Large intestine (tissue), 3 donors: ENCODE measurements around the gene CDX1. TPM values are rescaled to one million over a fixed set of nuclear protein-coding genes. Genes with fewer than 3 reads are reported as not detected.
A peak's percentile ranks its signal among the peaks of the same experiment; 100 is the strongest.

ENCODE experiments used
- DNase-seq, 2 donors: peaks; one replicate each; pipeline versions ENCODE4 v3.0.0 to v3.0.0-alpha.2; 2013
- H3K27ac ChIP-seq: one replicate; pipeline ENCODE4 v1.5.1; 2013; ENCODE audit warnings: low read length
- H3K27me3 ChIP-seq: 2 replicates; pipeline ENCODE4 v1.6.1; 2013; ENCODE audit warnings: low read length; ENCODE audit not compliant: control insufficient read depth, insufficient read depth
- H3K36me3 ChIP-seq: 2 replicates; pipeline ENCODE4 v1.6.1; 2013; ENCODE audit warnings: low read length; ENCODE audit not compliant: control insufficient read depth, insufficient read depth
- H3K4me1 ChIP-seq: one replicate; pipeline ENCODE4 v1.6.1; 2013; ENCODE audit warnings: low read length; ENCODE audit not compliant: control insufficient read depth, insufficient read depth
- H3K4me3 ChIP-seq: one replicate; pipeline ENCODE4 v1.5.1; 2013; ENCODE audit warnings: low read length
- H3K9me3 ChIP-seq: one replicate; pipeline ENCODE4 v1.6.1; 2013; ENCODE audit warnings: mild to moderate bottlenecking, low read depth, low read length, moderate library complexity; ENCODE audit not compliant: control insufficient read depth
- WGBS: methylation state at CpG from one replicate; pipeline ENCODE4 v1.1.5; 2013; ENCODE audit warnings: low lambda C conversion rate; ENCODE audit not compliant: insufficient coverage; 5-methylcytosine and 5-hydroxymethylcytosine counted together
- polyA plus RNA-seq: library from polyadenylated mRNA; unstranded; fragments of 120-200 nt; gene quantifications from one replicate; pipeline ENCODE4 v1.2.1, GENCODE V29; 2013

Gene CDX1
- polyA plus RNA-seq, 1 donor = 196 TPM

DNA sequence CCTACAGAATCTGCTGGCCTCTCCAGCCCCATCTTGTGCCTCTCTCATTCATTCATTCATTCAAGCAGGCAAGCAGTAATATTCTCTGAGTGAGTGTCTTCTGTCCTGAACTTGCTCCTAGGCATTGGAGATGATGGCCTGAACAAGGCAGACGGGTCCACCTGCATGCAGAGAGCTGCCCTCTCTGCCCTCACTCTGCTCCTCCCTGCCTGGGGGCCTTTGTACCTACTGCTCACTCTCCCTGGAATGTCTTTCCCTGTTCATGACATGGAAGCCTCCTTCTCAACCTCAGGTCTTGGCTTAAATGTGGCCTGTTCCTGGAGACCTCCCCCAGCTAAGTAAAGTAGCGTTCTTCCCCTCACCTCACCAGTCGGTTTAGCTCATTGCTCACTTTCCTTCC, 6.6 kb downstream of the CDX1 start:
- Histone ChIP-seq H3K27ac (peak overlapping the region; percentile 39), H3K36me3 (peaks cover 57% of the 10 kb centered on the region), H3K4me3 (no peak overlapping the region), H3K27me3 (no peaks in the 10 kb centered on the region), H3K4me1 (peaks cover 80% of the 10 kb centered on the region), H3K9me3 (no peaks in the 10 kb centered on the region)
- peak in 1 of 2 donors; percentile 71 for DNase-seq
- 80% methylated on average over 1 of the region's 3 CpGs for WGBS

GRCh38 chr5:150174285-150174684, 7.7 kb downstream of the CDX1 start:
- H3K27me3 ChIP-seq = no peaks in the 10 kb centered on the region
- DNase-seq = peak in 1 of 2 donors; percentile 1
- WGBS = 60% methylated on average over 1 of the region's 6 CpGs
- peaks cover 88% of the 10 kb centered on the region for H3K4me1 ChIP-seq
- H3K4me3 ChIP-seq = no peak overlapping the region
- no peaks in the 10 kb centered on the region for H3K9me3 ChIP-seq
- H3K27ac ChIP-seq = peak overlapping the region; percentile 39
- peaks cover 62% of the 10 kb centered on the region for H3K36me3 ChIP-seq

DNA sequence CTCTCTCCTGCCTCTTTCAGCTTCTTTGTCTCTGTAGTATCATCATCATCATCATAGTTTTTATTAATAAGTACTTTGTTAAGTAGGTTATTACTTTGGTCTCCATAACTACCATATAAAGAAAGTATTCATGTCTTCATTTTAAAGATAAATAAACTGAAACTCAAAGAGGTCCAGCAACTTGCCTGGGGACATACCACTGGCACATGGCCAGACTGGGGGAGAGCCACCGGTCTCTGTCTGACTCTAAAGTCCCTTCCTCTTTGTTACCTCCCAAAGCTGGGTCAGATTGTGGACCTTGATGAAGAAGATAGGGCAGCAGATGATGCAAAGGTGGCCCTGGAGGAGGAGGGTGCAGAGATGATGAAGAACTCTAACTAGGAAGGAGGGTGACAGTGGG, 8.5 kb downstream of the CDX1 start:
- WGBS = no CpG with 5 or more reads among the region's 1 CpG
- H3K4me1 ChIP-seq = peaks cover 88% of the 10 kb centered on the region
- H3K27me3 ChIP-seq = no peaks in the 10 kb centered on the region
- H3K4me3 ChIP-seq = no peak overlapping the region
- peak in 1 of 2 donors; percentile 38 for DNase-seq
- H3K36me3 ChIP-seq = peaks cover 65% of the 10 kb centered on the region
- H3K27ac ChIP-seq = peak overlapping the region; percentile 41
- H3K9me3 ChIP-seq = no peaks in the 10 kb centered on the region

DNA sequence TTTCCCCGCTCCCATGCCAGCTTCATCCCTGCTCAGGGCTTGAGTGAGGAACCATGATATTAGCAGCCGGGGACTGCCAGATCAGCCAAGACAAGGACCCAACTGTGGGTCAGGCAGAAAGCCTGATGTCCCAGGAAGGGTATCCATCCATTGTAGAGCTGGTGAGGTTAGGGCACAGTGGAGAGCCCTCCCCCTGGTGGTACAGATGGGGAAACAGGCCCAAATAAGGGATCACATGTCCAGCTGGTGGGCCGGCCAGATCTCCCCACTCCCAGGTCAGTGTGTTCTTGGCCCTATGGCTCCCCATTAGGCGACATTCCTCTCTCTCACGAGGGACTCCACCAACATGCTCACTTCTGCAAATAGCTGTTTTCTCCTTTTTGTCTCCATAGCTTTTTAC, 9.0 kb downstream of the CDX1 start:
- peak in 1 of 2 donors; percentile 36 for DNase-seq
- no peak overlapping the region for H3K4me3 ChIP-seq
- no peaks in the 10 kb centered on the region for H3K9me3 ChIP-seq
- no peaks in the 10 kb centered on the region for H3K27me3 ChIP-seq
- no CpG with 5 or more reads among the region's 5 CpGs for WGBS
- peak overlapping the region; percentile 41 for H3K27ac ChIP-seq
- H3K36me3 ChIP-seq = peaks cover 61% of the 10 kb centered on the region
- peaks cover 89% of the 10 kb centered on the region for H3K4me1 ChIP-seq

GRCh38 chr5:150176745-150177477, 10.3 kb downstream of the CDX1 start:
- peaks cover 96% of the 10 kb centered on the region for H3K4me1 ChIP-seq

DNA sequence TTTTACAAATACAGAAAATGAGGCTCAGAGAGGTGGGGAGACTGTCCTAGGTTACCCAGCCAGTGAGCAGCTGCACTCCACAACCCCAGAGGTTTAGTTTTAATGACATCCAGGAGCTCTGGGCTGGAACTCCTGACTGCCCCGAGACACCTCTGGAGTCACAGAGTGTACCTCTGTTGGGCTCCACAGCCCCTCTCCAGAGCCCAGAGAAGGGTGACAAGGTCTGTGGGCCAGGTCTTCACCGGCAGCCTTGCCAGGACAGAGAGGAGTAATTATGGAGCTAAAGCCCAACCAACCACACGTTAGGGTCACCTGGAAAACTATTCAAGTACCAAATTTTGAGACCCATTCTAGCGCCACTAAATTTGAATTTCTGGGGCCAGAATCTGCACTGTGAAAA, 11.1 kb downstream of the CDX1 start:
- no CpG with 5 or more reads among the region's 4 CpGs for WGBS
- H3K27me3 ChIP-seq = no peaks in the 10 kb centered on the region
- peaks cover 96% of the 10 kb centered on the region for H3K4me1 ChIP-seq
- H3K36me3 ChIP-seq = peaks cover 54% of the 10 kb centered on the region
- no peaks in the 10 kb centered on the region for H3K9me3 ChIP-seq
- peak overlapping the region; percentile 90 for H3K27ac ChIP-seq
- no peak overlapping the region for H3K4me3 ChIP-seq
- DNase-seq = no peak

More at GRCh38 chr5:150176745-150177477, 10.3 kb downstream of the CDX1 start:
- no peaks in the 10 kb centered on the region for H3K27me3 ChIP-seq
- H3K4me3 ChIP-seq = no peak overlapping the region
- H3K9me3 ChIP-seq = no peaks in the 10 kb centered on the region
- WGBS = no CpG with 5 or more reads among the region's 8 CpGs
- H3K36me3 ChIP-seq = peaks cover 54% of the 10 kb centered on the region
- H3K27ac ChIP-seq = peak overlapping the region; percentile 90
- DNase-seq = peak in 1 of 2 donors; percentile 16

DNA sequence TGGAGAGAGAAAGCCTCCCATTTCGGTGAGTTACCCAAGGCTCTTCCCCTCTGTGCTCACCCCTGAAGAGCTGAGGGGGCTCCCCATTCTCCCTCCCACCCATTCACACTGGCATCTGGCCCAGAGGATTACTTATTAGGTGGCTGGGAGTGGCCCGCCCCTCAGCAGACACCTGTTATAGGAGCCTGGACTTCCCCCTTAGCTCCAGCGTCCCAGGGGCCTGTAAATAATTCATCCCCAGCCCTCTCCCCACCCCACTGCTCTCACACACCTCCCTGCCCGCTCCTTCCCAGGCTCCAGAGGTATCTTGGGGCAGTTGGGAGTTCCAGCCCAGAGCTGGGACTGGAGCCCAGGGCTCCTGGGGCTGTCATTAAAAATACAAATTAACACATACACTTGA, 11.7 kb downstream of the CDX1 start:
- no peaks in the 10 kb centered on the region for H3K9me3 ChIP-seq
- peaks cover 56% of the 10 kb centered on the region for H3K36me3 ChIP-seq
- H3K27me3 ChIP-seq = no peaks in the 10 kb centered on the region
- peak overlapping the region; percentile 90 for H3K27ac ChIP-seq
- H3K4me1 ChIP-seq = peaks cover 96% of the 10 kb centered on the region
- peak; percentile 79 to 87 for DNase-seq
- H3K4me3 ChIP-seq = no peak overlapping the region
- WGBS = no CpG with 5 or more reads among the region's 4 CpGs

- Histone ChIP-seq H3K36me3 (peaks cover 57% of the 10 kb centered on the region), H3K9me3 (no peaks in the 10 kb centered on the region), H3K4me3 (no peak overlapping the region), H3K4me1 (peaks cover 96% of the 10 kb centered on the region), H3K27ac (peak overlapping the region; percentile 90), H3K27me3 (no peaks in the 10 kb centered on the region)
- no CpG with 5 or more reads among the region's 7 CpGs for WGBS
- peak in 1 of 2 donors; percentile 8 for DNase-seq
Measured at GRCh38 chr5:150179019-150179620, 12.5 kb downstream of the CDX1 start.

- H3K27ac ChIP-seq = peak overlapping the region; percentile 90
- H3K9me3 ChIP-seq = no peaks in the 10 kb centered on the region
- H3K27me3 ChIP-seq = no peaks in the 10 kb centered on the region
- no CpG with 5 or more reads among the region's 18 CpGs for WGBS
- no peak overlapping the region for H3K4me3 ChIP-seq
- H3K36me3 ChIP-seq = peaks cover 58% of the 10 kb centered on the region
- DNase-seq = peak; percentile 75 to 90
- H3K4me1 ChIP-seq = peaks cover 97% of the 10 kb centered on the region
Measured at GRCh38 chr5:150180241-150181026, 13.9 kb downstream of the CDX1 start.

DNA sequence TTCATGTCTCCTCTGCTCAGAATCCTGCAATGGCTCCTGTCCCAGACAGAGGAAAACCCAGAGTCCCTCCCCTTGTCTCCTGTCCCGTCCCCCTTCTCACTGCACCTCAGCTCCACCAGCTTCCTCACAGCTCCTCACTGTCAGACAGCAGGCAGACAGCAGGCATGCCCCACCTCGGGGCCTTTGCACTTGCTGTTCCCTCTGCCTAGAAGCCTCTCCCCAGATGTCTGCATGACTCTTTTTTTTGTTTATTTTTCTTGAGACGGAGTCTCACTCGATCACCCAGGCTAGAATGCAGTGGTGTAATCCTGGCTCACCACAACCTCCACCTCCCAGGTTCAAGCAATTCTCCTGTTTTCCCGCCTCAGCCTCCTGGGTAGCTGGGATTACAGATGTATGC, 14.4 kb downstream of the CDX1 start:
- peaks cover 97% of the 10 kb centered on the region for H3K4me1 ChIP-seq
- WGBS = no CpG with 5 or more reads among the region's 5 CpGs
- no peak overlapping the region for H3K4me3 ChIP-seq
- no peaks in the 10 kb centered on the region for H3K9me3 ChIP-seq
- DNase-seq = no peak
- peaks cover 55% of the 10 kb centered on the region for H3K36me3 ChIP-seq
- H3K27me3 ChIP-seq = no peaks in the 10 kb centered on the region
- peak overlapping the region; percentile 90 for H3K27ac ChIP-seq
